ENCODE results near the gene GALNT6. TPM values are rescaled to one million over a fixed set of nuclear protein-coding genes. Genes with fewer than 3 reads are reported as not detected.

GALNT6 gene
- total and polyA plus RNA-seq, 2 of the 13 experiments (the other 11 are each of a cell fraction or from before 2014, with no cell fraction given): 1.0 to 1.1 TPM

GRCh38 chr12:51424662-51425539 lies 33.7 kb upstream of the GALNT6 start, which contains the start of gene SLC4A8 (continued):
- TF ChIP-seq SNAPC5 (CRISPR knock-in tag; IDR thresholded peaks at IDR 0.05; ENCODE audit: borderline replicate concordance) (no peak), ZNF24 (IDR thresholded peaks at IDR 0.05) (no peak), SALL2 (CRISPR knock-in tag; IDR thresholded peaks at IDR 0.05) (0 out of 2 replicates have a peak, but pooled peaks have one; percentile 30), ZUFSP (CRISPR knock-in tag; IDR thresholded peaks at IDR 0.05; ENCODE audit: borderline replicate concordance) (no peak), MYC (CRISPR knock-in tag; IDR thresholded peaks at IDR 0.05; ENCODE audit: borderline replicate concordance) (no peak), GABPB1 (CRISPR knock-in tag; IDR thresholded peaks at IDR 0.05) (peak; percentile 48; the same call in 1 of the 2 replicates), RCOR2 (CRISPR knock-in tag; IDR thresholded peaks at IDR 0.05) (no peak), NR2C2 (CRISPR knock-in tag; IDR thresholded peaks at IDR 0.05; ENCODE audit: borderline replicate concordance) (no peak), ZNF737 (CRISPR knock-in tag; IDR thresholded peaks at IDR 0.05; ENCODE audit: borderline replicate concordance) (no peak), ZNF224 (CRISPR knock-in tag; IDR thresholded peaks at IDR 0.05) (no peak), CCAR2 (optimal IDR thresholded peaks at IDR 0.05; ENCODE audit: low read depth, low read length) (no peak), U2AF2 (IDR thresholded peaks at IDR 0.05; ENCODE audit: low read depth, low read length) (no peak), ZNF280B (CRISPR knock-in tag; IDR thresholded peaks at IDR 0.05; ENCODE audit: borderline replicate concordance) (no peak), SOX5 (CRISPR knock-in tag; IDR thresholded peaks at IDR 0.05; ENCODE audit: borderline replicate concordance) (no peak), NCOR1 (IDR thresholded peaks at IDR 0.05; ENCODE audit: borderline replicate concordance, low read length) (no peak), ZNF740 (CRISPR knock-in tag; IDR thresholded peaks at IDR 0.05) (no peak), ZNF160 (CRISPR knock-in tag; IDR thresholded peaks at IDR 0.05) (no peak), ZNF253 (CRISPR knock-in tag; IDR thresholded peaks at IDR 0.05; ENCODE audit: borderline replicate concordance) (no peak), MTERF4 (CRISPR knock-in tag; IDR thresholded peaks at IDR 0.05) (no peak), ZNF782 (CRISPR knock-in tag; IDR thresholded peaks at IDR 0.05; ENCODE audit: borderline replicate concordance) (no peak), ZXDC (CRISPR knock-in tag; IDR thresholded peaks at IDR 0.05) (no peak), GATAD2A (CRISPR knock-in tag; IDR thresholded peaks at IDR 0.05) (no peak)

Data from HepG2 (cell line).